Vagina (tissue), 2 donors: ENCODE measurements around the gene SUN5.

Experiments
- POLR2A ChIP-seq, 2 donors: fragments of 450-650 bp; IDR thresholded peaks; one replicate each; pipeline ENCODE4 v1.6.1; 2017; ENCODE audit warnings: antibody characterized with exemption in 2 of 2, mild to moderate bottlenecking in 2 of 2, moderate library complexity in 2 of 2
- POLR2AphosphoS5 ChIP-seq, 2 donors: sonication (generic); formaldehyde crosslinking; IDR thresholded peaks; one replicate each; pipeline ENCODE4 v1.9.0; 2017; ENCODE audit warnings: antibody characterized with exemption in 2 of 2, mild to moderate bottlenecking in 2 of 2, low read depth in 1 of 2; ENCODE audit not compliant: insufficient read depth in 1 of 2
- TF ChIP-seq, protein P1 (sequence below), 3 experiments: fragments of 450-650 bp in 2 of 3; fragments of 200-600 bp in 1 of 3; sonication (generic) in 1 of 3; IDR thresholded peaks; one replicate each; pipeline ENCODE4 v1.5.1; 2017 to 2019; ENCODE audit warnings: antibody characterized with exemption in 3 of 3, mild to moderate bottlenecking in 2 of 3, moderate library complexity in 2 of 3

DNA sequence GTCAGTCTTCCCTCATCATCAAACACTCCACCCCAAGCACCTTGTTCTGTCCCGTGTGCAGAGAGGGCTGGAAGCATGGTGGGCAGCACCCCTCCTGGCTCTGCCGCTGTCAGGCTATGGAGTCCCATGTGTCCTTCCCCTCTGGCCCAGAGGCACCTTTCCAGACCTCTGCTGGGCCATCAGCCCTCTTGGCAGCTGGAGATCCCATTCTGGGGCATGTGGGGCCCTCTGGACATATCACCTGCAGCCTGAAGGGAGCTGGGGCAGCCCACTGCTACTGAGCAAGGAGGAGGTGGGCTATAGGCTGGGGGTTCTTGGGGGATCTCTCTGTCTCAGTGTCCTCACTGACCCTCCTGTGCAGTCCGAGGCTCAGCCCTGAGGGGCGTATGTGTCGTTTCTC, 42.2 kb downstream of the SUN5 start:
- TF ChIP-seq POLR2A (IDR thresholded peaks at IDR 0.05) = no peak
- TF ChIP-seq, protein P1, sequence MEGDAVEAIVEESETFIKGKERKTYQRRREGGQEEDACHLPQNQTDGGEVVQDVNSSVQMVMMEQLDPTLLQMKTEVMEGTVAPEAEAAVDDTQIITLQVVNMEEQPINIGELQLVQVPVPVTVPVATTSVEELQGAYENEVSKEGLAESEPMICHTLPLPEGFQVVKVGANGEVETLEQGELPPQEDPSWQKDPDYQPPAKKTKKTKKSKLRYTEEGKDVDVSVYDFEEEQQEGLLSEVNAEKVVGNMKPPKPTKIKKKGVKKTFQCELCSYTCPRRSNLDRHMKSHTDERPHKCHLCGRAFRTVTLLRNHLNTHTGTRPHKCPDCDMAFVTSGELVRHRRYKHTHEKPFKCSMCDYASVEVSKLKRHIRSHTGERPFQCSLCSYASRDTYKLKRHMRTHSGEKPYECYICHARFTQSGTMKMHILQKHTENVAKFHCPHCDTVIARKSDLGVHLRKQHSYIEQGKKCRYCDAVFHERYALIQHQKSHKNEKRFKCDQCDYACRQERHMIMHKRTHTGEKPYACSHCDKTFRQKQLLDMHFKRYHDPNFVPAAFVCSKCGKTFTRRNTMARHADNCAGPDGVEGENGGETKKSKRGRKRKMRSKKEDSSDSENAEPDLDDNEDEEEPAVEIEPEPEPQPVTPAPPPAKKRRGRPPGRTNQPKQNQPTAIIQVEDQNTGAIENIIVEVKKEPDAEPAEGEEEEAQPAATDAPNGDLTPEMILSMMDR (IDR thresholded peaks at IDR 0.05) = no peak
- no peak for TF ChIP-seq POLR2AphosphoS5 (IDR thresholded peaks at IDR 0.05; ENCODE audit: insufficient read depth in 1 of 2, low read depth in 1 of 2)
